Measurements from ENCODE around the gene MON1A. TPM values are rescaled to one million over a fixed set of nuclear protein-coding genes. Genes with fewer than 3 reads are reported as not detected.
"Not testable (repeated sequence)": the region's sequence is repeated elsewhere in the genome, so short reads cannot be mapped to it uniquely, and the experiment has no call there.

MON1A gene
- total RNA-seq, 4 donors from 2014 or later: 1.0 to 9.3 (median 5.2) TPM

- no peaks in the 10 kb centered on the region for H3K4me1 ChIP-seq
- TF ChIP-seq POLR2A (IDR thresholded peaks at IDR 0.05): no peak
- TF ChIP-seq, protein P1, sequence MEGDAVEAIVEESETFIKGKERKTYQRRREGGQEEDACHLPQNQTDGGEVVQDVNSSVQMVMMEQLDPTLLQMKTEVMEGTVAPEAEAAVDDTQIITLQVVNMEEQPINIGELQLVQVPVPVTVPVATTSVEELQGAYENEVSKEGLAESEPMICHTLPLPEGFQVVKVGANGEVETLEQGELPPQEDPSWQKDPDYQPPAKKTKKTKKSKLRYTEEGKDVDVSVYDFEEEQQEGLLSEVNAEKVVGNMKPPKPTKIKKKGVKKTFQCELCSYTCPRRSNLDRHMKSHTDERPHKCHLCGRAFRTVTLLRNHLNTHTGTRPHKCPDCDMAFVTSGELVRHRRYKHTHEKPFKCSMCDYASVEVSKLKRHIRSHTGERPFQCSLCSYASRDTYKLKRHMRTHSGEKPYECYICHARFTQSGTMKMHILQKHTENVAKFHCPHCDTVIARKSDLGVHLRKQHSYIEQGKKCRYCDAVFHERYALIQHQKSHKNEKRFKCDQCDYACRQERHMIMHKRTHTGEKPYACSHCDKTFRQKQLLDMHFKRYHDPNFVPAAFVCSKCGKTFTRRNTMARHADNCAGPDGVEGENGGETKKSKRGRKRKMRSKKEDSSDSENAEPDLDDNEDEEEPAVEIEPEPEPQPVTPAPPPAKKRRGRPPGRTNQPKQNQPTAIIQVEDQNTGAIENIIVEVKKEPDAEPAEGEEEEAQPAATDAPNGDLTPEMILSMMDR (IDR thresholded peaks at IDR 0.05): no peak
- H3K4me3 ChIP-seq: peak overlapping the region; percentile 77
- intact Hi-C loops (cut with DNase I; ENCODE audit: low total_unique reads): no loop called here
- no peak overlapping the region for H3K27ac ChIP-seq
- no peaks in the 10 kb centered on the region for H3K27me3 ChIP-seq
- DNase-seq: no peak
- H3K36me3 ChIP-seq: no peaks in the 10 kb centered on the region
- no peaks in the 10 kb centered on the region for H3K9me3 ChIP-seq
Measured at GRCh38 chr3:49928481-49929017, 1.1 kb downstream of the MON1A start.

GRCh38 chr3:49927798-49928197 lies 1.8 kb downstream of the MON1A start:
- Histone ChIP-seq H3K27ac (no peak overlapping the region), H3K9me3 (no peaks in the 10 kb centered on the region), H3K27me3 (no peaks in the 10 kb centered on the region), H3K4me1 (no peaks in the 10 kb centered on the region), H3K36me3 (no peaks in the 10 kb centered on the region), H3K4me3 (no peak overlapping the region)
- no peak for DNase-seq
- intact Hi-C loops (cut with DNase I; ENCODE audit: low total_unique reads): no loop called here
- TF ChIP-seq, protein P1 (IDR thresholded peaks at IDR 0.05): no peak
- no peak for TF ChIP-seq POLR2A (IDR thresholded peaks at IDR 0.05)

DNA sequence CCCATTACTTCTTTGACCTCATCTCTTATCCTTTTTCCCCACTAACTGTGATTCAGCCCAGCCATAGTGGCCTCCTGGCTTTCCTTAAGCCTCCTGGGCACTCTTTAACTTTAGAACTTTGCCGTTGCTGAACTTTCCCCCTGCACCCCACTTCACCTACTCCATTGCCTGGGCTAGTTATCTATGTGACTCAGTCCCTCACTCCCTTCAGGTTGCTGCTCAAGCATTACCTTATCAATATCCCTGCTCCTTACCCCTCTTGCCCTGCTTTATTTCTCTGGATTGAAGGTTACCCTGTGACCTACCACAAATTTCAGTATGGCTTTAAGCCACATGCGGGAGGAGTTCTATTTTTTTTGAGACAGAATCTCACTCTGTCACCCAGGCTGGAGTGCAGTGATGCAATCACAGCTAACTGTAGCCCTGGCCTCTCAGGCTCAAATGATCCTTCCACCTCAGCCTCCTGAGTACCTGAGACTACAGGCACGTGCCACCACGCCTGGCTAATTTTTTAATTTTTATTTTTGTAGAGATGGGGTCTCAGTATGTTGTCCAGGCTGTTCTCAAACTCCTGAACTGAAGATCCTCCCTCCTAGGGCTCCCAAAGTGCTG lies 3.4 kb downstream of the MON1A start:
- TF ChIP-seq, protein P1 (IDR thresholded peaks at IDR 0.05): no peak
- no peak for TF ChIP-seq POLR2A (IDR thresholded peaks at IDR 0.05)
- Histone ChIP-seq H3K9me3 (no peaks in the 10 kb centered on the region), H3K36me3 (no peaks in the 10 kb centered on the region), H3K4me1 (no peaks in the 10 kb centered on the region), H3K27me3 (no peaks in the 10 kb centered on the region), H3K4me3 (no peak overlapping the region), H3K27ac (no peak overlapping the region)
- intact Hi-C loops (cut with DNase I; ENCODE audit: low total_unique reads): no loop called here
- no peak for DNase-seq

DNA sequence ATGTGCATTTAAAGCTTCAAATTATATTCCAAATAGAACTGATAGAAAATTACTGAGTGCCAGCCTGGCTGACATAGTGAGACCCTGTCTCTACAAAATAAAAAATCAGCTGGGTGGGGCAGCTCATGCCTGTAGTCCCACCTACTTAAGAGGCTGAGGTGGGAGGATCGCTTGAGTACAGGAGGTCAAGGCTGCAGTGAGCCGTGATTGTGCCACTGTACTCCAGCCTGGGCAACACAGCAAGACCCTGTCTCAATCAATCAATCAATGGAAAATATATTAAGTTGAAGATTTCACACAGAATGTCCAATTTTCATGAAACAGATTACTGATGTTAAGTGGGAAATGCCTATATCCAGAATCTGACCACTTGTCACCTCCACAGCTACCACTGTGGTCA lies 4.1 kb downstream of the MON1A start:
- H3K27ac ChIP-seq: no peak overlapping the region
- no peak for TF ChIP-seq POLR2A (IDR thresholded peaks at IDR 0.05)
- TF ChIP-seq, protein P1 (IDR thresholded peaks at IDR 0.05): no peak
- no peak overlapping the region for H3K4me3 ChIP-seq
- H3K9me3 ChIP-seq: no peaks in the 10 kb centered on the region
- H3K36me3 ChIP-seq: no peaks in the 10 kb centered on the region
- DNase-seq: no peak
- H3K4me1 ChIP-seq: no peaks in the 10 kb centered on the region
- intact Hi-C loops (cut with DNase I; ENCODE audit: low total_unique reads): no loop called here
- no peaks in the 10 kb centered on the region for H3K27me3 ChIP-seq

- intact Hi-C loops (cut with DNase I; ENCODE audit: low total_unique reads): no loop called here
- Histone ChIP-seq H3K27me3 (no peaks in the 10 kb centered on the region), H3K4me3 (no peak overlapping the region), H3K27ac (no peak overlapping the region), H3K36me3 (no peaks in the 10 kb centered on the region), H3K4me1 (no peaks in the 10 kb centered on the region), H3K9me3 (no peaks in the 10 kb centered on the region)
- no peak for TF ChIP-seq POLR2A (IDR thresholded peaks at IDR 0.05)
- TF ChIP-seq, protein P1 (IDR thresholded peaks at IDR 0.05): no peak
- no peak for DNase-seq
Measured at GRCh38 chr3:49924683-49925082, 4.9 kb downstream of the MON1A start.

- H3K27ac ChIP-seq; intact Hi-C loops (cut with DNase I; ENCODE audit: low total_unique reads); H3K4me1 ChIP-seq; H3K4me3 ChIP-seq; H3K27me3 ChIP-seq; H3K36me3 ChIP-seq; H3K9me3 ChIP-seq; DNase-seq: not testable (repeated sequence)
Measured at GRCh38 chr3:49917806-49918590, 11.6 kb downstream of the MON1A start.

Measured in uterus (tissue), 4 donors.